HepG2 (cell line): Measurements from ENCODE around the gene ERBB3. TPM values are rescaled to one million over a fixed set of nuclear protein-coding genes. Genes with fewer than 3 reads are reported as not detected.

Experiments
- ADNP ChIP-seq: sonication (generic); formaldehyde crosslinking; IDR thresholded peaks from 2 replicates; pipeline ENCODE4 v1.4.0; 2020; ENCODE audit warnings: missing genetic modification reagents
- GATA4 ChIP-seq: sonication (generic); IDR thresholded peaks from 2 replicates; pipeline ENCODE4 v1.6.1; 2016; ENCODE audit warnings: antibody characterized with exemption, low read depth, borderline replicate concordance
- GPBP1L1 ChIP-seq: sonication (generic); formaldehyde crosslinking; IDR thresholded peaks from 2 replicates; pipeline ENCODE4 v1.5.0; 2020; ENCODE audit warnings: mild to moderate bottlenecking, missing genetic modification reagents
- HMGXB3 ChIP-seq: sonication (generic); formaldehyde crosslinking; IDR thresholded peaks from 2 replicates; pipeline ENCODE4 v1.4.0; 2020; ENCODE audit warnings: missing genetic modification reagents, borderline replicate concordance
- KMT2A ChIP-seq: sonication (generic); formaldehyde crosslinking; IDR thresholded peaks from 2 replicates; pipeline ENCODE4 v1.4.0; 2020; ENCODE audit warnings: missing genetic modification reagents
- POLR2AphosphoS2 ChIP-seq: IDR thresholded peaks from 2 replicates; pipeline ENCODE4 v1.6.1; 2011; ENCODE audit warnings: low read depth, low read length, improper control_type of control experiment
- PPARG ChIP-seq: conservative IDR thresholded peaks from 2 replicates; pipeline ENCODE4 v1.6.1; 2016; ENCODE audit warnings: missing biosample characterization, missing genetic modification reagents
- SYNCRIP ChIP-seq: fragments of 200-400 bp; formaldehyde crosslinking; IDR thresholded peaks from 2 replicates; pipeline ENCODE4 v1.6.1; 2018; ENCODE audit warnings: mild to moderate bottlenecking, low read depth, low read length; ENCODE audit not compliant: insufficient read depth
- TFE3 ChIP-seq: IDR thresholded peaks from 2 replicates; pipeline ENCODE4 v1.6.1; 2016
- ZNF446 ChIP-seq: sonication (generic); formaldehyde crosslinking; IDR thresholded peaks from 2 replicates; pipeline ENCODE4 v1.5.0; 2020; ENCODE audit warnings: mild to moderate bottlenecking, missing genetic modification reagents
- ZNF546 ChIP-seq: sonication (generic); formaldehyde crosslinking; conservative IDR thresholded peaks from 2 replicates; pipeline ENCODE4 v1.8.1; 2023; ENCODE audit warnings: mild to moderate bottlenecking, missing genetic modification reagents
- ZNF607 ChIP-seq: sonication (generic); formaldehyde crosslinking; IDR thresholded peaks from 2 replicates; pipeline ENCODE4 v1.5.1; 2020; ENCODE audit warnings: missing genetic modification reagents, mild to moderate bottlenecking, borderline replicate concordance
- ZNF670 ChIP-seq: sonication (generic); formaldehyde crosslinking; IDR thresholded peaks from 2 replicates; pipeline ENCODE4 v1.8.0; 2022; ENCODE audit warnings: mild to moderate bottlenecking, missing genetic modification reagents, borderline replicate concordance
- polyA plus RNA-seq, 8 experiments: library from polyadenylated mRNA; depleted of rRNA in 3 of 8; stranded (reverse) in 7 of 8; unstranded in 1 of 8; fragments of >200 nt; fragmentation: Illumina TruSeq in 4 of 8; extraction: Trizol in 4 of 8; gene quantifications; 2 replicates each; pipeline versions ENCODE4 v1.2.1 to v1.2.3, GENCODE V29; 2011 to 2016; ENCODE audit warnings: low read depth in 4 of 8, missing spikeins in 1 of 8, mixed read lengths in 1 of 8; ENCODE audit not compliant: insufficient read depth in 1 of 8
- total RNA-seq, 5 experiments: library from RNA; depleted of rRNA; stranded (reverse); fragments of >200 nt; fragmentation: Illumina TruSeq; extraction: Trizol; gene quantifications; 2 replicates each; pipeline ENCODE4 v1.2.3, GENCODE V29; 2016; ENCODE audit warnings: low read depth in 1 of 5
- TF ChIP-seq, protein P1 (sequence below): sonication (generic); formaldehyde crosslinking; IDR thresholded peaks from 2 replicates; pipeline ENCODE4 v1.5.0; 2020; ENCODE audit warnings: mild to moderate bottlenecking, missing genetic modification reagents, borderline replicate concordance
- TF ChIP-seq, protein P2 (sequence below): sonication (generic); formaldehyde crosslinking; IDR thresholded peaks from 2 replicates; pipeline ENCODE4 v1.5.0; 2020; ENCODE audit warnings: missing genetic modification reagents, mild to moderate bottlenecking, borderline replicate concordance

Gene ERBB3
- total and polyA plus RNA-seq, 2 of the 13 experiments (the other 11 are each of a cell fraction or from before 2014, with no cell fraction given): 93.6 to 358 TPM

DNA sequence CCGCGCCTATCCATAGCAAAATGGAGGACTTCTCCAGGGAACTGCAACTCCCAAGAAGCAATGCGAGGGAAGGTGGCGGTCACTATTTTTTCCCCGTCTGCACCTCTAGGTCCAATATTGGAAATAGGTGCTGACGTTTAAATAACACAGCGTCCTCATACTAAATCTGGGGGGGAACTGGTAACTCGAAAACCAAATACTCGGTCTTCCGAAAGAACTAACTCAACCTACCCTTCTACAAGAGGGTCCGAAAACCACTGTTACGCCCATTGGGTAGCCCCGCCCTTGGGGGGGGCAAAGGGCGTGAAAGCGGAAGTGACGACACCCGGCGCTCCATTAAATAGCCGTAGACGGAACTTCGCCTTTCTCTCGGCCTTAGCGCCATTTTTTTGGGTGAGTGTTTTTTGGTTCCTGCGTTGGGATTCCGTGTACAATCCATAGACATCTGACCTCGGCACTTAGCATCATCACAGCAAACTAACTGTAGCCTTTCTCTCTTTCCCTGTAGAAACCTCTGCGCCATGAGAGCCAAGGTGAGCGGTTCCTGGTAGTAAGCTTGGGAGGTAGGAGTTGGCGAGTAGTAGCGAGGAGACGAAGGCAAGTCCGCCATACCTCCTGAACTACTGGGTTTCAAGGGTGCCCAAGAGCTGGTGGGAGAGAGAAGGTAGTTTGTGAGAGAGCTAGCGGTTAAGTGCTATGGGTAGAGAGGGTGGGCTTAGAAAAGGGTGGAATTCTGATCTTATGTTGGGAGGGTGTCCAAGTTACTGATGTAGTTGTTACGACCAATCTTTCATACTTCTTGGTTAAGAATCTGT lies 36.5 kb downstream of the ERBB3 start, which contains the start of gene RPL41 (continued):
- no peak for TF ChIP-seq GPBP1L1 (CRISPR knock-in tag)
- peak; percentile 97 for TF ChIP-seq POLR2AphosphoS2
- 0 out of 2 replicates have a peak, but pooled peaks have one; percentile 68 for TF ChIP-seq PPARG (CRISPR knock-in tag)
- TF ChIP-seq SYNCRIP: no peak
- peak; percentile 68 for TF ChIP-seq TFE3 (CRISPR knock-in tag)
- TF ChIP-seq ADNP: no peak
- TF ChIP-seq ZNF670 (CRISPR knock-in tag): no peak
- TF ChIP-seq, protein P1, sequence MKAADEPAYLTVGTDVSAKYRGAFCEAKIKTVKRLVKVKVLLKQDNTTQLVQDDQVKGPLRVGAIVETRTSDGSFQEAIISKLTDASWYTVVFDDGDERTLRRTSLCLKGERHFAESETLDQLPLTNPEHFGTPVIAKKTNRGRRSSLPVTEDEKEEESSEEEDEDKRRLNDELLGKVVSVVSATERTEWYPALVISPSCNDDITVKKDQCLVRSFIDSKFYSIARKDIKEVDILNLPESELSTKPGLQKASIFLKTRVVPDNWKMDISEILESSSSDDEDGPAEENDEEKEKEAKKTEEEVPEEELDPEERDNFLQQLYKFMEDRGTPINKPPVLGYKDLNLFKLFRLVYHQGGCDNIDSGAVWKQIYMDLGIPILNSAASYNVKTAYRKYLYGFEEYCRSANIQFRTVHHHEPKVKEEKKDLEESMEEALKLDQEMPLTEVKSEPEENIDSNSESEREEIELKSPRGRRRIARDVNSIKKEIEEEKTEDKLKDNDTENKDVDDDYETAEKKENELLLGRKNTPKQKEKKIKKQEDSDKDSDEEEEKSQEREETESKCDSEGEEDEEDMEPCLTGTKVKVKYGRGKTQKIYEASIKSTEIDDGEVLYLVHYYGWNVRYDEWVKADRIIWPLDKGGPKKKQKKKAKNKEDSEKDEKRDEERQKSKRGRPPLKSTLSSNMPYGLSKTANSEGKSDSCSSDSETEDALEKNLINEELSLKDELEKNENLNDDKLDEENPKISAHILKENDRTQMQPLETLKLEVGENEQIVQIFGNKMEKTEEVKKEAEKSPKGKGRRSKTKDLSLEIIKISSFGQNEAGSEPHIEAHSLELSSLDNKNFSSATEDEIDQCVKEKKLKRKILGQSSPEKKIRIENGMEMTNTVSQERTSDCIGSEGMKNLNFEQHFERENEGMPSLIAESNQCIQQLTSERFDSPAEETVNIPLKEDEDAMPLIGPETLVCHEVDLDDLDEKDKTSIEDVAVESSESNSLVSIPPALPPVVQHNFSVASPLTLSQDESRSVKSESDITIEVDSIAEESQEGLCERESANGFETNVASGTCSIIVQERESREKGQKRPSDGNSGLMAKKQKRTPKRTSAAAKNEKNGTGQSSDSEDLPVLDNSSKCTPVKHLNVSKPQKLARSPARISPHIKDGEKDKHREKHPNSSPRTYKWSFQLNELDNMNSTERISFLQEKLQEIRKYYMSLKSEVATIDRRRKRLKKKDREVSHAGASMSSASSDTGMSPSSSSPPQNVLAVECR (CRISPR knock-in tag): peak; percentile 80
- TF ChIP-seq HMGXB3 (CRISPR knock-in tag): peak; percentile 88
- TF ChIP-seq, protein P2, sequence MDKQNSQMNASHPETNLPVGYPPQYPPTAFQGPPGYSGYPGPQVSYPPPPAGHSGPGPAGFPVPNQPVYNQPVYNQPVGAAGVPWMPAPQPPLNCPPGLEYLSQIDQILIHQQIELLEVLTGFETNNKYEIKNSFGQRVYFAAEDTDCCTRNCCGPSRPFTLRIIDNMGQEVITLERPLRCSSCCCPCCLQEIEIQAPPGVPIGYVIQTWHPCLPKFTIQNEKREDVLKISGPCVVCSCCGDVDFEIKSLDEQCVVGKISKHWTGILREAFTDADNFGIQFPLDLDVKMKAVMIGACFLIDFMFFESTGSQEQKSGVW (CRISPR knock-in tag): no peak
- TF ChIP-seq KMT2A: peak; percentile 37; the same call in 1 of the 2 replicates
- TF ChIP-seq ZNF446 (CRISPR knock-in tag): no peak
- TF ChIP-seq ZNF546 (CRISPR knock-in tag): no peak
- no peak; the same call in 1 of the 2 replicates for TF ChIP-seq ZNF607
- peak; percentile 77; the same call in 1 of the 2 replicates for TF ChIP-seq GATA4
